ENCODE measurements around the gene MOSPD3. TPM values are rescaled to one million over a fixed set of nuclear protein-coding genes. Genes with fewer than 3 reads are reported as not detected.

The MOSPD3 gene
- total and polyA plus RNA-seq, 10 of the 15 experiments (the other 5 are each of a cell fraction or from before 2014, with no cell fraction given) = 0.61 to 13.6 (median 4.1) TPM

DNA sequence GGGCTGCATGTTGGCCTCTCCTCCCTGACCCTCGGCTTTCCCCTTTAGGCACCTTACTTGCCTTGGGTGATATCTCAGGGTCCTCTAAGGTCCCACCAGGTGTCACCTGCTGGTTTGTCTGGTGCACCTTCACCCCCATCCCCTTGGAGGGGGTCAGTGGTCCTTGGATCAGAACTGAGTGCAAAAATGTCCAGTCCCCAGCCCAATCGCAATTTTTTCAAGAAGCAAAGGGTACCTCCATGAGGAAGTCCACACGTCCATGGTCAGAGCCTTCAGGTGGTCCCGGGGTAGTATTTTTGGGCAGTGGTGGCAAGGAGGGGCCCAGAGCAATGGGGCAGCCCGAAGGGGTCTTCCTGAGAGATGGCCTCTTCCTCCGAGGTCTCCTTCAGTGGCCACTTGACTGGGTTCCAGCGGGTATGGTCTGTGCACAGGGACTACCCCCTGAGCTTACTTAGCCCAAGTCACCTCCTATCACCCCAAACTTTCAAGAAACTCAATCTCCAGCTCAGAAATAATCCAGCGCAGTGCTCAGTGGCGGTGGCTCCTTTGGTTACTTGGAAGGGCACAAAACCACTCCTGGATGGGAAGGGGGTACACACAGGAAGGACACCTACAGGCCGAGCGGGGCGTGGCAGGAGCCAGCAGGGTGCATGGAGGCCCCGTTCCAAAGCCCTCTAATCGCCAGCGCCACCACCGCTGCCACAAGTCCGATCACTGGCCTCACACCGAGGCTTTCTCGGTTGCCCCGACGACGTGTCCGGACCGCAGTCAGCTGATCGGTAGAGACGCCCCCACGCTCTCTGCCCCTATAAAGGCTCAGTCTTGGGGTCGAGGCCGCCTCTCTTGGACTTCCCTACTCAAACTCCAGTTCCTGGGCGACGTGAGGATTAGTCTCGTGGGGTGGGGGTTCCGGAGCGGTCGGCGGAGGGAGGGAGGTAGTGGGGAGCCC is 43.2 kb upstream of the MOSPD3 start (continued):
- TF ChIP-seq, protein P1, sequence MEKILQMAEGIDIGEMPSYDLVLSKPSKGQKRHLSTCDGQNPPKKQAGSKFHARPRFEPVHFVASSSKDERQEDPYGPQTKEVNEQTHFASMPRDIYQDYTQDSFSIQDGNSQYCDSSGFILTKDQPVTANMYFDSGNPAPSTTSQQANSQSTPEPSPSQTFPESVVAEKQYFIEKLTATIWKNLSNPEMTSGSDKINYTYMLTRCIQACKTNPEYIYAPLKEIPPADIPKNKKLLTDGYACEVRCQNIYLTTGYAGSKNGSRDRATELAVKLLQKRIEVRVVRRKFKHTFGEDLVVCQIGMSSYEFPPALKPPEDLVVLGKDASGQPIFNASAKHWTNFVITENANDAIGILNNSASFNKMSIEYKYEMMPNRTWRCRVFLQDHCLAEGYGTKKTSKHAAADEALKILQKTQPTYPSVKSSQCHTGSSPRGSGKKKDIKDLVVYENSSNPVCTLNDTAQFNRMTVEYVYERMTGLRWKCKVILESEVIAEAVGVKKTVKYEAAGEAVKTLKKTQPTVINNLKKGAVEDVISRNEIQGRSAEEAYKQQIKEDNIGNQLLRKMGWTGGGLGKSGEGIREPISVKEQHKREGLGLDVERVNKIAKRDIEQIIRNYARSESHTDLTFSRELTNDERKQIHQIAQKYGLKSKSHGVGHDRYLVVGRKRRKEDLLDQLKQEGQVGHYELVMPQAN (conservative IDR thresholded peaks at IDR 0.05) = no peak
- TF ChIP-seq IKZF1 (conservative IDR thresholded peaks at IDR 0.05) (no peak), KDM1A (IDR thresholded peaks at IDR 0.05; ENCODE audit: borderline replicate concordance) (no peak), ZNF687 (IDR thresholded peaks at IDR 0.05) (no peak), YBX1 (IDR thresholded peaks at IDR 0.05) (no peak), MLLT1 (IDR thresholded peaks at IDR 0.05) (0 out of 2 replicates have a peak, but pooled peaks have one; percentile 33), NFXL1 (IDR thresholded peaks at IDR 0.05; ENCODE audit: borderline replicate concordance) (no peak), GATAD2B (conservative IDR thresholded peaks at IDR 0.05; ENCODE audit: low read depth) (no peak), ZNF384 (IDR thresholded peaks at IDR 0.05; ENCODE audit: borderline replicate concordance, low read depth, low read length) (no peak)
- TF ChIP-seq, protein P2, sequence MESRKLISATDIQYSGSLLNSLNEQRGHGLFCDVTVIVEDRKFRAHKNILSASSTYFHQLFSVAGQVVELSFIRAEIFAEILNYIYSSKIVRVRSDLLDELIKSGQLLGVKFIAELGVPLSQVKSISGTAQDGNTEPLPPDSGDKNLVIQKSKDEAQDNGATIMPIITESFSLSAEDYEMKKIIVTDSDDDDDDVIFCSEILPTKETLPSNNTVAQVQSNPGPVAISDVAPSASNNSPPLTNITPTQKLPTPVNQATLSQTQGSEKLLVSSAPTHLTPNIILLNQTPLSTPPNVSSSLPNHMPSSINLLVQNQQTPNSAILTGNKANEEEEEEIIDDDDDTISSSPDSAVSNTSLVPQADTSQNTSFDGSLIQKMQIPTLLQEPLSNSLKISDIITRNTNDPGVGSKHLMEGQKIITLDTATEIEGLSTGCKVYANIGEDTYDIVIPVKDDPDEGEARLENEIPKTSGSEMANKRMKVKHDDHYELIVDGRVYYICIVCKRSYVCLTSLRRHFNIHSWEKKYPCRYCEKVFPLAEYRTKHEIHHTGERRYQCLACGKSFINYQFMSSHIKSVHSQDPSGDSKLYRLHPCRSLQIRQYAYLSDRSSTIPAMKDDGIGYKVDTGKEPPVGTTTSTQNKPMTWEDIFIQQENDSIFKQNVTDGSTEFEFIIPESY (IDR thresholded peaks at IDR 0.05) = peak; percentile 92; the same call in 1 of the 2 replicates
